NCI-H82 treated with DMSO at 0.1 percent for 48 hours (cell line): Measurements from ENCODE around the gene ATP5PD.
"Not testable (repeated sequence)": the region's sequence is repeated elsewhere in the genome, so short reads cannot be mapped to it uniquely, and the experiment has no call there.

Source experiments
- DNase-seq: peaks from one replicate; lab custom pipeline; 2025; ENCODE audit not compliant: unreplicated experiment; lab: John Stamatoyannopoulos, UW

The ATP5PD gene

DNA sequence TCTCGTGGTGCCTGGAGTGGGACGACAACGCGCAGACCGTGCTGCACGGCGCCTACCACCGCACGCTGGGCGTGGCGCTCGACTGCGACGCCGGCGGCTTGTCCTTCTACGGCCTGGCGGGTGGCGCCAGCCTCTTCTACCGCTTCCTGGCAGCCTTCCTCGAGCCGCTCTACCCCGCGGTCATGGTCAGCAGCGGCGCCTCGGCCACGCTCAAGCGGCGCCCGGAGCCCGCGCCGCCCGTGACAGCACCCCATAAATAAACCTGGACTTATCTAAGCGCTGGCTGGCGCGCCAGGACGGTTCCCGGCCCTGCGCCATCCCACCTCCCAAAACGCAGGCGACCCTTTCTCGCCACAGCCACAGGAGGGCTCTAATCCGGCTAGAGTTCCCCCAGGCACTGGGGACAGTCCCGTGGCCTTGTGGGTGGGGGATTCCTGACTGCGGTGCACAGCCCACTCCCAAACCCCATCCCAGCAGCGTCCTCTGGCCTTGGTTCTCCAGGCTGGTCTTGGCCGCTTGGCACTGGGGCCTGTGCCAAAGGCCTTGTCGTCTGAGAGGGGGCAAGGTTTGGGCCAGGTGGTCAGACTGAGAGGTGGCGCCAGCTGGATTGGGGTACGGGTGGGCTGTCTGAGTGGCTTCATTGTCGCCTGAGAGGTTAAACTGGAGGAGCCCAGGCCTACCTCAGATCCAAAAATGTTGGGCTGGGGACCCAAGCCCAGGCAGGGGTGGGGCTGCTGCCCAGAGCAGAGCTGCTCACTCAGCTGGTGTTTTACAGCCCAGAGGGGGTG is 30.9 kb upstream of the ATP5PD start:
- no peak for DNase-seq

DNA sequence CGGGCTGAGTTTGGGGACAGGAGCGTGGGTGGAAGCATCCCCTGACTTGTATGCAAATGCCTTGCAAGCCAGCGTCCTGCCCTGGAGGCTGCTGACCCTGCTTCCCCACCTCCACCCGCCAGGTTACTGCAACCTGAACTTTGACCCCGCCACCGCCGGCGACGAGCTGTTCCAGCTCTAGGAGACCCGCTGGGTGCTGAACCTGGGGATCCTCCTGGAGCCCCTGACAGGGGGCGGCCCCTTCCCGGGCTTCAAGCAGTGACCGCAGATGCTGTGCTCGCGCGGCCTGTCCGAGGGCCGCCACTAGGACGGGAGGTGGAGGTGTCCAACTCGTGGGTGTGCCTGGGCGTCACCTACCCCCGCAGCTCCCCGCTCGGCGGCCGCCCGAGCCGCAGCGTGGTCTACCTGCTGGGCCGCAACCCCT is 30.3 kb upstream of the ATP5PD start:
- DNase-seq = no peak

GRCh38 chr17:75075597-75076336 is 29.0 kb upstream of the ATP5PD start:
- no peak for DNase-seq

- no peak for DNase-seq
Measured at GRCh38 chr17:75074532-75074931, 27.8 kb upstream of the ATP5PD start.

DNA sequence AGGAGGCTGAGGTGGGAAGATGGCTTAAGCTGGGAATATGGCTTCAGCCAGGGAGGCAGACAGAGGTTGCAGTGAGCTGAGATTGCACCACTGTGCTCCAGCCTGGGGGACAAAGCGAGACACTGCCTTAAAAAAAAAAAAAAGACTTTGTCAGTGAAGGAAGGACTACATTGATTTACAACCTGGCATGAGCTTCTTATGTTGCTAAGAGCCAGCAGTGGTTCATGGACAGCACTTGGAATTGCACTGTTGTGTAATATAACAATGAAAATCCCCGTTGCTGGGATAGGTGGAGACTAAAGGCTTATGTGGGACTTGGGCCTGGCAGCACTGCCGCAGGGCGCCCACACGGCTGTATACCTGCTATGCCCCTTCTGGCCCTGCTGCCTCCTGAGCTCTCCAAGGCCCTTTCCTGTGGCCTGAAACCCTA is 26.9 kb upstream of the ATP5PD start:
- DNase-seq = no peak

- DNase-seq = not testable (repeated sequence)
Measured at GRCh38 chr17:75072909-75073308, 26.1 kb upstream of the ATP5PD start.

DNA sequence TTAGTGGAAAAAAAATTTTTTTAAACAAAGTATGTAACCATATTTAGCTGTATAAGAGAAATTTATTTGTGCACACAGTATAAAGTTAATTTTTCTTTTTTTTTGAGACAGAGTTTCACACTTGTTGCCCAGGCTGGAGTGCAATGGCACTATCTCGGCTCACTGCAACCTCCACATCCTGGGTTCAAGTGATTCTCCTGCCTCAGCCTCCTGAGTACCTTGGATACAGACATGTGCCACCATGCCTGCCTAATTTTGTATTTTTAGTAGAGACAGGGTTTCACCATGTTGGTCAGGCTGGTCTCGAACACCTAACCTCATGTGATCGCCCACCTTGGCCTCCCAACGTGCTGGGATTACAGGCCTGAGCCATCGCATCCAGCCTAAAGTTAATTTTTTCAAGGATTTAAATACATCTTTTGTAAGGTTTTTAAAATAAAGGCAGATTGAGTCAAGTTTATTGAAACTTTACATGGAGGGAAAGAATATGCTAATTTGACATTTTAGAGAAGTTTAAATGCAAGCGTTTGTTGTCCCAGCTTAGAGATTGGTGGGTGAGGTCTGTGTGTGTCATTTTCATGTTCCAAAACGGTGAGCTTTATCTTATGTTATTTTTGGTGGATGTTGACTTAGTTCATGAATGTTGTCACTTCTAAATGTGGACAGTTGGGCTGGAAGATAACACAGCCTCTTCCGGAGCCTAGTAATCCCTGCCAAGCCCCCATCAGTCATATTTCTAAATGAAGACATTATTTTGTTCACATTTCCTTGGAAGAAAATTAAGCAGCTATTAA is 24.9 kb upstream of the ATP5PD start:
- DNase-seq = not testable (repeated sequence)

- DNase-seq = no peak
Measured at GRCh38 chr17:75069783-75070182, 23.0 kb upstream of the ATP5PD start.

DNA sequence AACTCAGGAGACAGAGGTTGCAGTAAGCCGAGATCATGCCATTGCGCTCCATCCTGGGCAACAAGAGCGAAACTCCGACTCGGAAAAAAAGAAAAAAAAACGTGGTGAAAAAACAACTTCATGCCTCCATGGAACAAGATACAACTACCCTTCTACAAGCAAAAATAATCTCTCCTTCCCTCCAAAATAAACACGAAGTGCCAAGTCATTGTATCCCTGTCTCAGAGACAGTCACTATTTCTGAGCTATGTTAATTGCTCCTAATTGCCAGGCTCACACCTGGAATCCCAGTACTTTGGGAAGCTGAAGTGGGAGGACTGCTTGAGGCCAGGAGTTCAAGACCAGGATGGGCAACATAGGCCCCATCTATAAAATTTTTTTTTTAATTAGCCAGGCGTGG is 22.0 kb upstream of the ATP5PD start:
- no peak for DNase-seq

GRCh38 chr17:75067856-75068255 is 21.1 kb upstream of the ATP5PD start:
- DNase-seq = no peak

DNA sequence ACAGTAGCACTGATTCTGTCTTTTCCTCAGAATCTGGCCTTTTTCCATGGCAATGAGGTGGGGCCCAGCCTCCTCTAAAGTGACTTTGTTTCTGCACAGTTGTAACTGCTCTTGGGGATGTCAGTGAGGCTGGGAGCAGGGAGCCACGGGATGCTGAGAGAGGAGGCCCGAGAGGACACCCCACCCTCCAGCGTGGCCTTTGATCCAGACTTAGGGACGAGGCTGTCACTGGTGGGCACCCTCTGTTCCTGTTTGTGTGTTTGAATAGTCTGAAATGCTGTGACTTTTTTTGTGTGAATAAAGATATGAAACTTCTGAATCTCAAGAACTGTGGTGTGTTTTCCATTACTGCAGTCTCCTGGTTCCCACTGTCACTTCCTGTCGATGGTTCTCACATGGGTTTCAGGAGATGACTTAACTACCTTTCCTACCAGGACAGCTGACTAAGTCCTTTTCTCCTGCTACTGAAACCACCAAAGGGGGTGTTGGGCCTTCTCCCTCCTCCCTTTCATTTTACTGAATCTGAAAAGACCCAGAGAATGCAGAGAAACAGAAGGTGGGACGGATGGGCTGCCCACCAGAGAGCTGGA is 18.9 kb upstream of the ATP5PD start:
- DNase-seq = no peak

GRCh38 chr17:75064867-75065561 is 18.2 kb upstream of the ATP5PD start:
- DNase-seq = no peak

DNA sequence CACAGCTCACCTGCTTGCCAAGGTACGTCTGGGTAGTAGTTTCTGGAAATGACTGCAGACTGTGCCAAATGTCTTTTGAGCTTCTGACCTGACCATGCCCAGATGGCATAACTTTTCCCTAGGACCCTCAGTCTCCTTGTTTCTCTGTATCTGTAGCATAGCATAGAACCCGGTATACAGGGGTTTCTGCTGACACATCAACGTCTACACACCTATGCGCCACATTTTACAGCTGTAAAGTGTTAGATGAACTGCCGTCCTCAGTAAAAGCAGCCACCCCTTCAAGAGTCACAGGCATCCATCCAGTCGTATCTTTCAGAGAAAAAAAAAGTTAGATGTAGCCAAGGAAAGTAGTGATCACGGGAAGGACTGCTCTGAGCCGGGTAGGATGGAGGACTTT is 17.7 kb upstream of the ATP5PD start:
- DNase-seq = no peak

GRCh38 chr17:75064040-75064439 is 17.3 kb upstream of the ATP5PD start:
- no peak for DNase-seq

DNA sequence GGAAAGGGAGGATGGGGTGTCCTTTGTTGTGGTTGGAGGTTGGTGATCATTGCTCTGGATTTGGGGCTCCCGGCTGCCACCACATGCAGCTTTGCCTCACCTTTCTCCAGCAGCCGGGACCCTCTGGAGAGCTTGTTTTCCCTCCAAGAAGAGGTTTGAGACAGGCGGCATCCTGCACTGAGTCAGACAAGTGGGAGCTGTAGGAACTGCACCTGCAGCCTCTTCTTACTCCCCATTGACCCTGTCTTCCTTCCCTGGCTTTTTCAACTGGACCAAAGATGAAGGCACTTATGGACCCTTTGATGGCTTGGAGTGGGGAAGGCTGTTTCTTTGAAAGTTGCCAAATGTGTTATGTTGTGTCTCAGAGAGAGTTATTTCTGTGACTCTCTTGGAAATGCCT is 16.9 kb upstream of the ATP5PD start:
- no peak for DNase-seq

DNA sequence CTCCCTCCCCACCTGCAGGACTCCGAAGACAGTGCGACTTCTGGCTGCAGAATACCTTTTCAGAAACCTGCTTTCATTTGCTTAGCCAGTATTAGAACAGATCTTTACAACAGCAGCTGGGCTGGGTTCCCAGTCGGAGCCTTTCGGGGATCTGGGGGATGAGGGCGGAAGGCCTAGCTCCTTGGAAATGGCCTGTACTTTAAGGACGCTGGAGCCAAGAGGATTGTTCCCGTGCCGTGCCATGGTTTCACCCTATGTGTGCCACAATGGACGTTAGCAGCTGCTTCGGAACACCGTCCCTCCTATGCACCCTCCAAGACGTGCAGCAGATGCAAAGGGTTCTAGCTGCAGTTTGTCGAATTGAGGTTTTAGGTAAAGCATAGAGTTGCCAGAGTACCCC is 16.4 kb upstream of the ATP5PD start:
- no peak for DNase-seq

GRCh38 chr17:75061618-75062017 is 14.8 kb upstream of the ATP5PD start:
- DNase-seq = peak; percentile 75

GRCh38 chr17:75061055-75061438 is 14.3 kb upstream of the ATP5PD start:
- no peak for DNase-seq

GRCh38 chr17:75060434-75061054 is 13.8 kb upstream of the ATP5PD start:
- peak; percentile 95 for DNase-seq
